ENCODE data around the gene FTH1. TPM values are rescaled to one million over a fixed set of nuclear protein-coding genes. Genes with fewer than 3 reads are reported as not detected.

The FTH1 gene
- total and polyA plus RNA-seq, 2 of the 13 experiments (the other 11 are each of a cell fraction or from before 2014, with no cell fraction given) = 607 to 760 TPM

DNA sequence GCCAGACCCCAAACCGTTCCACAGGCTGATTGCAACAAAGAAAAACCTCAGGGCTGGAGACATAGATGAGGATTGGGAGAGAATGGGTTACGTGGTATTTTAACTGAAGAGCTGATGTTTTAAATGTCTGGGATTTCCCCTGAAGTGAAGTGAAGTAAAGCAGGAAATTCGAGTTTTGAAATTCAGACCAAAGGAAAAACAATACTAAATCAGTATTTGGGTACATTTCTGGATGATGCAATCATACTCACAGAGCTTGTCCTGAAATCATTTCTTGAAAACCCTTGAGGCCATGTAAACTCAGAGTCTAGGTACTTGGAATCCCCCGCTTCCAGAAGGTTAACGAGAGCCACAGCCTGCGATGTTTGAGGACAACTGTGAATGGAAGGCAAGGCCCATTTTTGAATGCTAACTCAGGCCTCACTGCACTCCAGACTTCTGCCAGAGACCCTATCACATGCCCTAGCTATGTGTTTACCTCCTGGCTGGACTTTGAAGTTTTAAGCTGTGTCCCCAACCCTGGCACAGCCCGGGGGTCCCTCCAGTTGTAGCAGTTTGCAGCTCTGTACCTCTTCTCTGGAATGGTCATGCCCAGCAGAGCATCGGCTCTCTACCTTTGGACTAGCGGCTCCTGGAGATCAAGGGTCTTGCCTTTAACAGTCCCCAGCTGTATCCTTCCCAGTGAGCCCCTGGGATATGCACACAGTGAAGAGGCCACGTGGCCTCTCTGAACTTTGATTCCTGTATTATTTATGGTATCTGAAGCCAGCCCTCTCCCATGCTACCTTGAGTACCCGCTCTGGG is 5.4 kb upstream of the FTH1 start (continued):
- TF ChIP-seq RELA (CRISPR knock-in tag; IDR thresholded peaks at IDR 0.05) = no peak
- no peak for TF ChIP-seq NFRKB (IDR thresholded peaks at IDR 0.05)
- no peak for TF ChIP-seq ZNF562 (CRISPR knock-in tag; IDR thresholded peaks at IDR 0.05; ENCODE audit: borderline replicate concordance)
- no peak for TF ChIP-seq ETS1 (CRISPR knock-in tag; IDR thresholded peaks at IDR 0.05)
- TF ChIP-seq RFXAP (CRISPR knock-in tag; IDR thresholded peaks at IDR 0.05; ENCODE audit: borderline replicate concordance) = peak; percentile 64; the same call in 1 of the 2 replicates
- no peak; the same call in 1 of the 2 replicates for TF ChIP-seq ZBTB8A (CRISPR knock-in tag; IDR thresholded peaks at IDR 0.05; ENCODE audit: borderline replicate concordance, low read depth)
- peak; percentile 26; the same call in 1 of the 2 replicates for TF ChIP-seq ZNF510 (CRISPR knock-in tag; IDR thresholded peaks at IDR 0.05; ENCODE audit: low read depth)
- no peak for TF ChIP-seq HNRNPLL (IDR thresholded peaks at IDR 0.05; ENCODE audit: low read depth, low read length, poor library complexity, severe bottlenecking)
- TF ChIP-seq ZNF256 (CRISPR knock-in tag; conservative IDR thresholded peaks at IDR 0.05) = no peak
- TF ChIP-seq ZNF484 (CRISPR knock-in tag; IDR thresholded peaks at IDR 0.05; ENCODE audit: borderline replicate concordance, low read depth) = no peak
- peak; percentile 64; the same call in 1 of the 2 replicates for TF ChIP-seq ZC3H13 (CRISPR knock-in tag; IDR thresholded peaks at IDR 0.05)
- TF ChIP-seq ZSCAN5A (CRISPR knock-in tag; IDR thresholded peaks at IDR 0.05; ENCODE audit: borderline replicate concordance) = peak; percentile 79; the same call in 1 of the 2 replicates
- peak; percentile 73; the same call in 1 of the 2 replicates for TF ChIP-seq HOXA3 (CRISPR knock-in tag; IDR thresholded peaks at IDR 0.05)
- no peak for TF ChIP-seq ZNF777 (CRISPR knock-in tag; IDR thresholded peaks at IDR 0.05)
- no peak for TF ChIP-seq ZNF230 (CRISPR knock-in tag; IDR thresholded peaks at IDR 0.05)
- TF ChIP-seq, protein P1, sequence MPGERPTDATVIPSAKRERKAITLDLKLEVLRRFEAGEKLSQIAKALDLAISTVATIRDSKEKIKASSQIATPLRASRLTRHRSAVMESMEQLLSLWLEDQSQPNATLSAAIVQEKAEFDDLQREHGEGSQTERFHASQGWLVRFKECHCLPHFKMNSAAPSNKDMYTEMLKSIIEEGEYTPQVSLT (CRISPR knock-in tag; IDR thresholded peaks at IDR 0.05; ENCODE audit: borderline replicate concordance, low read depth) = no peak
- peak; percentile 73; the same call in 1 of the 2 replicates for TF ChIP-seq FOXP1 (IDR thresholded peaks at IDR 0.05)
- peak; percentile 81; the same call in 1 of the 2 replicates for TF ChIP-seq FOXP1 (CRISPR knock-in tag; IDR thresholded peaks at IDR 0.05)
- TF ChIP-seq ONECUT2 (CRISPR knock-in tag; IDR thresholded peaks at IDR 0.05) = no peak
- 0 out of 2 replicates have a peak, but pooled peaks have one; percentile 13 for TF ChIP-seq ZNF800 (CRISPR knock-in tag; IDR thresholded peaks at IDR 0.05)
- 0 out of 2 replicates have a peak, but pooled peaks have one; percentile 14 for TF ChIP-seq HES4 (CRISPR knock-in tag; IDR thresholded peaks at IDR 0.05; ENCODE audit: borderline replicate concordance)
- TF ChIP-seq, protein P2, sequence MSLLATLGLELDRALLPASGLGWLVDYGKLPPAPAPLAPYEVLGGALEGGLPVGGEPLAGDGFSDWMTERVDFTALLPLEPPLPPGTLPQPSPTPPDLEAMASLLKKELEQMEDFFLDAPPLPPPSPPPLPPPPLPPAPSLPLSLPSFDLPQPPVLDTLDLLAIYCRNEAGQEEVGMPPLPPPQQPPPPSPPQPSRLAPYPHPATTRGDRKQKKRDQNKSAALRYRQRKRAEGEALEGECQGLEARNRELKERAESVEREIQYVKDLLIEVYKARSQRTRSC (CRISPR knock-in tag; IDR thresholded peaks at IDR 0.05; ENCODE audit: low read depth) = 0 out of 2 replicates have a peak, but pooled peaks have one; percentile 69
- no peak for TF ChIP-seq MAF1 (CRISPR knock-in tag; IDR thresholded peaks at IDR 0.05; ENCODE audit: borderline replicate concordance)
- TF ChIP-seq SP4 (CRISPR knock-in tag; IDR thresholded peaks at IDR 0.05) = no peak
- TF ChIP-seq YEATS2 (CRISPR knock-in tag; IDR thresholded peaks at IDR 0.05; ENCODE audit: borderline replicate concordance) = peak; percentile 63; the same call in 1 of the 2 replicates

Data from HepG2 (cell line).